NCI-H1092 treated with DMSO at 0.1 percent for 48 hours (cell line): ENCODE data around the gene TBCK.
"Not testable (repeated sequence)": the region's sequence is repeated elsewhere in the genome, so short reads cannot be mapped to it uniquely, and the experiment has no call there.

Source experiments
- DNase-seq: peaks from one replicate; lab custom pipeline; 2025; lab: John Stamatoyannopoulos, UW

Gene TBCK

DNA sequence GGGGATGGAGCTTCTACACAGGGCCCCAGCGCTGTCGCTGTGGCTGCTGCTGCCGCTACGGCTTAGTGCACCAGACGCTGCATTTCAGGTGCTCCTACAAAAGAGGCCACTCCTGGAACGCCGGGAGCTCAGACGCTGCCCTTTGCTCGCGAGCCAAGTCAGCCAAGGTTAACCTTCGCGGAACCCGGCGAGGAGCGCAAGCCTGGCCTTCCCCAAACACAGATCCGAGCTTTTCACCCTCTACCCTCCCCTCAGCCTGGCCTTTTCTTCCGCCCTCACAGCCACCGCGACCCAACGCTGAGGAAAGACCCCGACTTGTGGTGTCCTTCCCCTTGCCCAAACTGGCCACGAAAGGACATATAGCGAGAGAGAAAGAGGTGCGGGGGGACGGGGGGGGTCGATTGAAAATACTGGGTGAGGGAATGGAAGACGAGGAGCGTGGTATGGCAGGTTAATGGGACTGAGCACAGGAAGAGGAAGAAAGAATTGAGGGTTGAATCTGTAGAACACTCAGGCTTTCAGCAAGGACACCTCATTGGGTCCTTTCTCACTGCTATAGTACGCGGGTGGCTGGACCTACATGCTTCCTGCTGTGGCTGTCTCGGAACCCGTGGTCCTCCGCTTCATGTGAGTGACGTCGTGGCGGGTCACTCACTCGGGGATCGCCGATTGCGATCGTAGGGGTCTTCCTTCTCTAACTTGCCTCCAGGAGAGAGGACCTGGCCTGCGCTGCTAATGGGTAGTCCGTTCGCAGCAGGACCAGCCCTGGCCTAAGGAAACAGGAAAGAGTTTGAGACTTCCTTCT lies at the start of gene TBCK, which contains the start of gene AIMP1:
TSS of gene TBCK (minus strand) at position 242 of the 805 bp plus-strand sequence. CDS start 7,249 bp downstream, outside the sequence.
TSS of gene AIMP1 (plus strand) at position 583 of the 805 bp plus-strand sequence. CDS start 8,460 bp downstream, outside the sequence.
- DNase-seq = peak; percentile 96

GRCh38 chr4:106365613-106366012 lies 49.6 kb upstream of the TBCK start:
- no peak for DNase-seq

DNA sequence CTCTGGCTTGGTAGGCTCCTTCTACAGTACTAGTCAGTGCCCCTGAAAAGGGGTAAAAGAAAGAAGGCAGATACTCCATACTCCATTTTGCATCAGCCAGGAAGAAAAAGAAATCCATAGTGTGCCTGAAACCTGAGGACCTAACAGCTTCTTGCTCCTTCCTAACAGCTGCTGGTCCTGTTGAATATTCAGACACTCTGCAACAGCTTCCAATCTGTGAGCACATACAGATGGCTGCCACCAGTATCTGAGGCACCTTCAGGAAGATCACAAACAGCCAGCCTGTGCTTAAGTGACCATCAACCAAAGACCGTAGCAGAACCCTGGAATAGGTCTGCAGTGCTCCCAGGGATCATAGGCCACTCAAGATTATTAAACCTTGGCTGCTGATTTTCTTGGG lies 48.3 kb upstream of the TBCK start:
- no peak for DNase-seq

DNA sequence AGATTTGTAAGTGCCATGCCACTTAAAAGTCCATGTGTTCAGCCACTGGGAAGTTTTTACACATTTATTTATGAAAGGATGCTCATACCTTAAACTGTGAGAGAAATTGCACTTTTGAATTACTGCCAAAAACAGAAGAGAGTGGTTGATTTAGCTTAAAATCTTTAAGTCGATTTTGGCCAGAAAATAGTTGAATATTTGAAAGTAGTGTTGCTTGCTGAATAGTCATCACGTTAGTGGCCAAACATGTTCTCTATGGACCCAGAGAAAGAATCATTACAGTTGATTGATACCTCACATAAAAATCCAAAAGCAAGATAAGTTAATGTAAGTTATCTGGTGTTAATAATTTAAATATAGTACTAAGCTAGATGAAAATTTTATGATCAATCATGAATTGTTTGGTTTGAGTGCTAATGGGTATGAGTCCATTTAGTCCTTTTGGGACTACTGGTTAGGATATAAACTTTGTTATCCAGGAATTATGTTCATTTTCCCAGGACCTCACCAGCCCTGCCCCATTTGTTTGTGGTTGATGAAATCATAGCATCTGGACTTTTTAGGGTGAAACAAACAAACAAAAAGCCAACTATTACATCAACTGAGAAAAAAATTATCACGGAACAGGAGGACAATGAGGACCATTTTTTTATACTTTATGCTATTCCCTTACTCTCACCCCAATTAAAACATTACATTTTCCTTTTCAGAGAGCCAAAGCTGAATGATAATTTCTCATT lies 46.2 kb upstream of the TBCK start:
- DNase-seq = no peak

- DNase-seq = no peak
These were observed 42.9 kb upstream of the TBCK start for GRCh38 chr4:106358899-106359298.

DNA sequence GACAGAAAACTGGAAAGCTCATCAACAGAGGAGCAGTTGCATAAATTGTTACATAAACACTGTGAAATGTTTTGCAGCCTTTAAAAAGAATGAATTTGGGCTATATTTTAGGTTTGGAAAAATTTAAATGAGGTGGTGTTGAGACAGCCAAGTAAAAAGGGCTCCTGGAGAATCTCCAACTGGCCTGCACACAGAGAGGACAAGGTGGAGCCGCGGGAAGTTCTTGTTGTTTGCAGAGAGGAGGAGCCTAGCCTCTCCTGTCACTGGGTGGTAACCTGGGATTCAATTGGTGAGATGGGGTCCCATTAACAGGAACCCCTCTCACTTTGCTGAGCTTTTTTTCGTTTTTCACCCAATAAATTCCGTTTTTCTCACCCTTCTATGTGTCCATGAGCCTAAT lies 39.2 kb upstream of the TBCK start:
- DNase-seq = no peak

- DNase-seq = no peak
These were observed 37.8 kb upstream of the TBCK start for GRCh38 chr4:106353786-106354185.

DNA sequence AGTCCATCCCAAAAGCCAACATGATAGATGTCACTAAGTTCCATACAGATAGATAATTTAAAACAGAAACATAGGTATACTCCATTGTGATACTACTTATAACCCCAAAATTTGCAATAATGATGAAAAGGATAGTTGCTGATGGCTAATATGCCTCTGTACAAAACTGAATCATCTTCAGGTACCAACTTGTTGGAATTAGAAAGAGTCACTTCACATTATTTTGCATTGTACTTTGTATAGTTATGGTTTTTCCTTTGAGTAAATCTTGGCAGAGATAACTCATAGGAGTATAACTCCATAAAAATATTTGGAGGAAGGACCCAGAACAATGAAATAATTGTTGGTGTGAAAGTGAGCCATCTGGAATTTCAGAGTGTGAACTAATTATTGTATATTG lies 35.0 kb upstream of the TBCK start:
- no peak for DNase-seq

- no peak for DNase-seq
These were observed 31.2 kb upstream of the TBCK start for GRCh38 chr4:106347167-106347566.

DNA sequence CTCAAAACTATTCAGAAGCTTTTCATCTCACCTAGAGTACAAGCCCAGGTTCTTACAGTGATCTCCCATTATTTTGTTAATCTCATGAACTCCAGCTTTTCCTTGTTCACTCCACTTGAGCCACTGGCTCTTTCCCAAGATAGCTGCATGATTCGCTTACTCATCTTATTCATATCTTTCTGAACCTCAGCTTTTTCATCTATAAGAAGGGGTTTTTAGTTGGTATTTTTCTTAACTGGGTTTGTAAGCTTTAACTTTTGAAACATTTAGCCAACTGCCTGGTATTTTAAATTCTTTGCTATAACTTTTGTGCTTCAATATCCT lies 28.6 kb upstream of the TBCK start:
- DNase-seq = no peak

DNA sequence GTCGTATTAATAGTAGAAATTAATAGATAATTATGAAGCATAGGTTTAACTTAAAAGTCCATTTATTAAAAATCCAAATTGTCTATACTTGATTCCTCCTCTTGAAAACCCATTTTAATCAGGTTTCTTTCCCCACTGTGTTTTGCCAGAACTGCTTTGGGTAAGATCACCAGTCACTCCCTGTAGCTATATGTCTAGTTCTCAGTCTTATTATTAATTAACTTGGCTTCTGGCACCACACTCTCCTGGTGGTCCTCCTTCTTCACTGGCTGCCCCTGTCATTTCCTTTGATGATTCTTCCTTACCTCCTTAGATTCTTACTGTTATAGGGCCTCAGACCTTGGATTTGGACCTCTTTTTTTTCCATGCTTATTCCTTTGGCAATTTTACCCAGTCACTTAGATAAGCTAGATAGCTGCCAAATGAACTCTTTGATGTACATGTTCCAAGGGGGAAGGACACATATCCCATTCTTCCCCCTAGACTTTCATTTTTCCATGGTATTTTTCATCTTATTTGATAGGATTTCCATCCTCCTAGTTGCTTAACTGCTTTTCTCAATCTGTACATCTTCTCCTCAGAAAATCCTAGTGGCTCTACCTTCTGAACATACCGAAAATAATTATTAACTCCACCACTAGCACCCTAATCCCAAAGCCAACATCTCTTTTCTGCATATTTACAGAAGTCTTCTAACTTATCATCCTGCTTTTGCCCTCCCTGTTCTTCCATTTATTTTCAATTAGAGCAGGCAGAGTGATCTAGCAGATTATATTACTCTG lies 28.0 kb upstream of the TBCK start:
- DNase-seq = no peak

DNA sequence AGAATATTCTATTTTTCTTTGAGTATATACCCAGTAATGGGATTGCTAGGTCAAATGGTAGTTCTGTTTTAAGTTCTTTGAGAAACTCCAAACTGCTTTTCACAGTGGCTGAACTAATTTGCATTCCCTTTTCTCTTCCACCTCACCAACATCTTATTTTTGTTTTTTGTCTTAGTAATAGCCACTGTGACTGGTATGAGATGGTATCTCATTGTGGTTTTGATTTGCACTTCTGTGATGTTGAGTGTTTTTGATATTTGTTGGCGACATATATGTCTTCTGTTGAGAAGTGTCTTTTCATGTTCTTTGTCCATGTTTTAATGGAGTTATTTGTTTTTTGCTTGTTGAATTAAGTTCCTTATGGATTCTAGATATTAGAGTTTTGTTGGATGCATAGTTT lies 24.8 kb upstream of the TBCK start:
- DNase-seq = no peak

GRCh38 chr4:106339431-106339830 lies 23.4 kb upstream of the TBCK start:
- no peak for DNase-seq

DNA sequence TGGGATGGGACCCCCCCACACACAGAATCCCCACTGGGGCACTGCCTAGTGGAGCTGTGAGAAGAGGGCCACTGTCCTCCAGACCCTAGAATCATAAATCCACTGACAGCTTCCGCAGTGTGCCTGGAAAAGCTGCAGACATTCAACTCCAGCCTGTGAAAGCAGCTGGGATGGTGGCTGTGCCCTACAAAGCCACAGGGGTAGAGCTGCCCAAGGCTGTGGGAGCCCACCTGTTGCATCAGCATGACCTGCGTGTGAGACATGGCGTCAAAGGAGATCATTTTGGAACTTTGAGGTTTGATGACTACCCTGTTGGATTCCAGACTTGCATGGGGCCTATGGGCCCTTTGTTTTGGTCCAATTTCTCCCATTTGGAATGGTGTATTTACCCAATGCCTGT lies 22.7 kb upstream of the TBCK start:
- no peak for DNase-seq

DNA sequence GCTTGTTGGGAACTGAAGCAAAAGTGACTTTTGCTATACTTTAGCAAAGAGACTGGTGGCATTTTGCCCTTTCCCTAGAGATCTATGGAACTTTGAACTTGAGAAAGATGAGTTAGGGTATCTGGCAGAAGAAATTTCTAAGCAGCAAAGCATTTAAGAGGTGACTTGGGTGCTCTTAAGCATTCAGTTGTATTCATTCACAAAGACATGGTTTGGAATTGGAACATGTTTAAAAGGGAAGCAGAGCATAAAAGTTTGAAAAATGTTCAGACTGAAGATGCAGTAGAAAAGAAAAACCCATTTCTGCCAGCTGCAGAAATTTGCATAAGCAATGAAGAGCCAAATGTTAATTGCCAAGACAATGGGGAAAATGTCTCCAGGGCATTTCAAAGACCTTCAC lies 21.9 kb upstream of the TBCK start:
- DNase-seq = no peak

DNA sequence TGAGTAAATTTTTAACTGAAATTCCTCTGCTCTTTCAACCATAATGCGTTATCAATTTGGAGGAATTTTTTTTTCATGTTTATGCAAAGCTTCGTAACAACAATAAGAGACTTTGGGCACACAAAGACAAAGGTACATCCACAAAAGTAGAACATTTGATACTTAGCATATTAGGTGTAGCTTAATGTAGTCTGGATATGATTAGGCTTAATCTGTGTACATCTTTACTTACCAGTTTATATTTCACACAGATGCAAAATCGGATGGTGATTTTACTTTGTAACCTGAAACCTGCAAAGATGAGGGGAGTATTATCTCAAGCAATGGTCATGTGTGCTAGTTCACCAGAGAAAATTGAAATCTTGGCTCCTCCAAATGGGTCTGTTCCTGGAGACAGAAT lies 20.6 kb upstream of the TBCK start:
- no peak for DNase-seq

GRCh38 chr4:106334741-106335470 lies 18.9 kb upstream of the TBCK start:
- DNase-seq = no peak

DNA sequence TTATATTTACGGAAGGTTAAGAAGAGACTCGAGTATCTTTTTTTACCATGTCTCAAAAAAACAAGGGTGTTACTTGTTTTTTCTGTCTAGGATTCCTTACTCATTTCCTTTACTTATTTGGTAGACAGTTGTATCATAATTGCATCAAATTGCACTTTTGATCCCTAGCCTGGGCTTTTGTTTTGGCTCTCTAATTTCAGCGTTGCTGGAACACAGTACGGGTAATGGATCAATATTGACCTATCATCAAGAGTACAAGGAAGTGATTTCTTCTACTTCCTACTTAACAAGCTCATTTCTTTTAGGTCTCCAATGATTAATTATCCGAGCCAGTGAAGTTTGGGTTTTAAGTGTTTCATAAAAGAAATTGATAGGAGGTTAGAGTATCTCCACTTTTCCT lies 17.2 kb upstream of the TBCK start:
- no peak for DNase-seq

DNA sequence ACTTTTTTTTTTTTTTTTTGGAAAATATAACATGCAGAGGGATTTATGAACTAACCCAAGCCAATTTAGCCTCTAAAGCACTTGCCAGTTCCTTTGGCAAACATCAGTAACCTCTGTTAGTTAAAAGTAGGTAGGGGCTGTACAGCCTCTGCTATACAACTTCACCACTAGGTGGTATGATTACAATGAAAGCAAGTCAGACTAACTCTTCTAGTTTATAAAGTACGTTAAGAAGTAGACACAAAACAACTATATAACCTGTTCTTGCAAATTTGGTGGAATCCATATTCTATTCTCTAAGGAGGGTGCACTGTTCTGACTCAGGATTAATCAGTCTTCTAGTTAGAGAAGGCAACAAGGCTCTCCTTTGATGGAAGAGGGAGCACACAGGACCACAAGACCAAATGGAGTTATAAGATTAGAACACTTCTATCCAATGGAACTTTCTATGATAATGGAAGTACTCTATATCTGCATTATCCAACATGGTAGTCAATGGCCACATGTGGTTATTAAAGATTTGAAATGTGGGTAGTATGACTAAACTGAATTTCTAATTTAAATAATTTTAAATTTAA lies 13.1 kb upstream of the TBCK start:
- DNase-seq = peak; percentile 21

GRCh38 chr4:106325800-106326199 lies 9.8 kb upstream of the TBCK start:
- DNase-seq = no peak

DNA sequence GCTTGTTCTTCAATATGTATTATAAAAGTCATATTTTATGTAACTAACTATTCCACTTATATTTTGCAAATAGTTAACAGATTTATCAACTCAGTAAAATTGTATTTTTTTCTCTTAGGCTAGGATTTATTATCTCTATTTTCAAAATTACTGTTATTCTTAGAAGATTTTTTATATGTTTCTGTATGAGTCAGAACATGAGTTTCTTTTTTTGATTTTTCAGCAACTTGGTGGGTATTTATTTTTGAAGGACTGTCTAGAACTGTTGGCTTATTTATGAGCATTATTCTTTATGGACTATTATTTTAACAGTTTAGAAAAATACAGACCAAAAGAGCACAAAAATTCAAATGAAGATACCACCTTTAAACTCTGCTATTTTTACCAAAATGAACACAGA lies 7.1 kb upstream of the TBCK start:
- no peak for DNase-seq

DNA sequence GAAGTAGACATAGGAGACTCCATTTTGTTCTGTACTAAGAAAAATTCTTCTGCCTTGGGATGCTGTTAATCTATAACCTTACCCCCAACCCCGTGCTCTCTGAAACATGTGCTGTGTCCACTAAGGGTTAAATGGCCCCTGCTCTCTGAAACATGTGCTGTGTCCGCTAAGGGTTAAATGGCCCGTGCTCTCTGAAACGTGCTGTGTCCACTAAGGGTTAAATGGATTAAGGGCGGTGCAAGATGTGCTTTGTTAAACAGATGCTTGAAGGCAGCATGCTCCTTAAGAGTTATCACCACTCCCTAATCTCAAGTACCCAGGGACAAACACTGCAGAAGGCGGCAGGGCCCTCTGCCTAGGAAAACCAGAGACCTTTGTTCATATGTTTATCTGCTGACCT lies 5.8 kb upstream of the TBCK start:
- DNase-seq = not testable (repeated sequence)
